IMR-90 (cell line): ENCODE results near the gene LRAT. TPM values are rescaled to one million over a fixed set of nuclear protein-coding genes. Genes with fewer than 3 reads are reported as not detected.

Experiments
- ATAC-seq: fragments of 200-7000 bp; cut with Tn5 transposase; 2 replicates; pipeline ENCODE4 v1.9.1; 2020; ENCODE audit warnings: low read depth, mild to moderate bottlenecking, moderate library complexity
- BruUV-seq: library from RNA; stranded (reverse); fragments of 400-500 nt; replicated peaks from 2 replicates; lab custom pipeline; 2021; lab: Mats Ljungman, UMichigan
- CTCF ChIA-PET: fragments of 300-600 bp; formaldehyde crosslinking; extraction: SDS; loops from one replicate; lab custom pipeline; 2021; ENCODE audit warnings: antibody characterized with exemption; lab: Yijun Ruan, JAX
- POLR2A ChIA-PET: fragments of 300-600 bp; sonication (Branson Sonifier 250); formaldehyde crosslinking; loops from one replicate; lab custom pipeline; 2022; ENCODE audit warnings: antibody characterized with exemption; ENCODE audit not compliant: unreplicated experiment; lab: Charles Lee
- DNase-seq: peaks from one replicate; pipeline ENCODE4 v3.0.0; 2013
- H2AFZ ChIP-seq: replicated peaks from 2 replicates; pipeline ENCODE3; 2013; ENCODE audit warnings: low read length, mild to moderate bottlenecking; ENCODE audit not compliant: poor library complexity
- H2AK5ac ChIP-seq: 2 replicates; pipeline ENCODE4 v1.6.1; 2013; ENCODE audit warnings: low read depth, low read length, inconsistent platforms
- H2AK9ac ChIP-seq: replicated peaks from 2 replicates; pipeline ENCODE3; 2013; ENCODE audit warnings: mild to moderate bottlenecking, low read depth, low read length, moderate library complexity; ENCODE audit not compliant: poor library complexity
- H2BK120ac ChIP-seq: 2 replicates; pipeline ENCODE4 v1.6.1; 2013; ENCODE audit warnings: low read depth, low read length, inconsistent platforms
- H2BK15ac ChIP-seq: 3 replicates; pipeline ENCODE4 v1.6.1; 2013; ENCODE audit warnings: low read depth, low read length, inconsistent platforms
- H2BK20ac ChIP-seq: 2 replicates; pipeline ENCODE4 v1.6.1; 2013; ENCODE audit warnings: low read depth, mild to moderate bottlenecking, inconsistent platforms, low read length, moderate library complexity
- H2BK5ac ChIP-seq: 2 replicates; pipeline ENCODE4 v1.6.1; 2013; ENCODE audit warnings: mild to moderate bottlenecking, low read depth, low read length, inconsistent platforms; ENCODE audit not compliant: poor library complexity, severe bottlenecking
- H3K14ac ChIP-seq: replicated peaks from 2 replicates; pipeline ENCODE4 v1.6.1; 2013; ENCODE audit warnings: low read depth, low read length, inconsistent platforms
- H3K18ac ChIP-seq: 2 replicates; pipeline ENCODE4 v1.6.1; 2013; ENCODE audit warnings: low read depth, low read length, control low read depth
- H3K23ac ChIP-seq: 2 replicates; pipeline ENCODE4 v1.6.1; 2013; ENCODE audit warnings: low read depth, low read length, inconsistent platforms
- H3K27ac ChIP-seq: 2 replicates; pipeline ENCODE4 v1.5.1; 2013; ENCODE audit warnings: mild to moderate bottlenecking, control low read depth, low read length; ENCODE audit not compliant: insufficient read depth
- H3K27me3 ChIP-seq: 2 replicates; pipeline ENCODE4 v1.6.1; 2013; ENCODE audit warnings: low read length; ENCODE audit not compliant: control insufficient read depth, insufficient read depth
- H3K36me3 ChIP-seq: 2 replicates; pipeline ENCODE4 v1.6.1; 2013; ENCODE audit warnings: low read length, mixed read lengths; ENCODE audit not compliant: control insufficient read depth, insufficient read depth
- H3K4ac ChIP-seq: 2 replicates; pipeline ENCODE4 v1.6.1; 2013; ENCODE audit warnings: low read depth, low read length, inconsistent platforms
- H3K4me1 ChIP-seq: 2 replicates; pipeline ENCODE4 v1.6.1; 2013; ENCODE audit warnings: low read length, mixed read lengths; ENCODE audit not compliant: control insufficient read depth, insufficient read depth
- H3K4me2 ChIP-seq: 2 replicates; pipeline ENCODE4 v1.6.1; 2013; ENCODE audit warnings: low read depth, mild to moderate bottlenecking, control low read depth, low read length, moderate library complexity
- H3K4me3 ChIP-seq: 2 replicates; pipeline ENCODE4 v1.5.1; 2013; ENCODE audit warnings: low read depth, mild to moderate bottlenecking, control low read depth, low read length, moderate library complexity; ENCODE audit not compliant: insufficient read depth
- H3K56ac ChIP-seq: 2 replicates; pipeline ENCODE4 v1.6.1; 2013; ENCODE audit warnings: low read length, inconsistent platforms; ENCODE audit not compliant: insufficient read depth; ENCODE audit errors: extremely low read depth
- H3K79me1 ChIP-seq, 2 experiments: 2 replicates each; pipeline ENCODE4 v1.6.1; 2013; ENCODE audit warnings: low read length in 2 of 2, inconsistent platforms in 1 of 2, low read depth in 1 of 2
- H3K9ac ChIP-seq: 2 replicates; pipeline ENCODE4 v1.6.1; 2013; ENCODE audit warnings: low read depth, low read length, control low read depth
- H3K9me1 ChIP-seq: 2 replicates; pipeline ENCODE4 v1.6.1; 2013; ENCODE audit warnings: low read length, inconsistent platforms; ENCODE audit not compliant: insufficient read depth
- H3K9me3 ChIP-seq: 2 replicates; pipeline ENCODE4 v1.6.1; 2013; ENCODE audit warnings: low read length; ENCODE audit not compliant: control insufficient read depth, insufficient read depth
- H4K20me1 ChIP-seq: 2 replicates; pipeline ENCODE4 v1.6.1; 2013; ENCODE audit warnings: low read length, inconsistent platforms; ENCODE audit not compliant: insufficient read depth
- H4K5ac ChIP-seq: 2 replicates; pipeline ENCODE4 v1.6.1; 2013; ENCODE audit warnings: mild to moderate bottlenecking, low read depth, low read length, control low read depth
- H4K8ac ChIP-seq, 2 experiments: 2 replicates each; pipeline ENCODE4 v1.6.1; 2013; ENCODE audit warnings: low read depth in 2 of 2, low read length in 2 of 2, control low read depth in 1 of 2, inconsistent platforms in 1 of 2
- H4K91ac ChIP-seq: 2 replicates; pipeline ENCODE4 v1.6.1; 2013; ENCODE audit warnings: low read depth, low read length, inconsistent platforms; ENCODE audit not compliant: insufficient read depth
- BHLHE40 ChIP-seq: fragments of 150-350 bp; IDR thresholded peaks from 2 replicates; pipeline ENCODE4 v1.6.1; 2016; ENCODE audit warnings: mild to moderate bottlenecking, low read depth, low read length
- CEBPB ChIP-seq: IDR thresholded peaks from 2 replicates; pipeline ENCODE4 v1.6.1; 2012; ENCODE audit warnings: low read depth, low read length, improper control_type of control experiment
- CHD1 ChIP-seq: IDR thresholded peaks from 2 replicates; pipeline ENCODE4 v1.6.1; 2012; ENCODE audit warnings: low read depth, low read length, improper control_type of control experiment
- ELK1 ChIP-seq: fragments of 150-350 bp; IDR thresholded peaks from 2 replicates; pipeline ENCODE4 v1.6.1; 2016; ENCODE audit warnings: low read depth, mild to moderate bottlenecking, low read length, moderate library complexity, borderline replicate concordance
- FOS ChIP-seq: fragments of 150-350 bp; IDR thresholded peaks from 2 replicates; pipeline ENCODE4 v1.6.1; 2016; ENCODE audit warnings: low read depth, low read length
- MAFK ChIP-seq: IDR thresholded peaks from 2 replicates; pipeline ENCODE4 v1.6.1; 2012; ENCODE audit warnings: low read depth, low read length, improper control_type of control experiment
- MAZ ChIP-seq: IDR thresholded peaks from 2 replicates; pipeline ENCODE4 v1.6.1; 2012; ENCODE audit warnings: low read depth, mild to moderate bottlenecking, low read length, improper control_type of control experiment, moderate library complexity, borderline replicate concordance
- MXI1 ChIP-seq: IDR thresholded peaks from 2 replicates; pipeline ENCODE4 v1.6.1; 2012; ENCODE audit warnings: low read depth, mild to moderate bottlenecking, low read length, moderate library complexity, borderline replicate concordance
- NFE2L2 ChIP-seq: fragments of 150-350 bp; IDR thresholded peaks from 2 replicates; pipeline ENCODE4 v1.6.1; 2016; ENCODE audit warnings: low read depth, mild to moderate bottlenecking, low read length
- POLR2A ChIP-seq: IDR thresholded peaks from 2 replicates; pipeline ENCODE4 v1.6.1; 2012; ENCODE audit warnings: mild to moderate bottlenecking, low read depth, low read length
- RAD21 ChIP-seq: IDR thresholded peaks from 2 replicates; pipeline ENCODE4 v1.6.1; 2012; ENCODE audit warnings: low read length, improper control_type of control experiment
- RCOR1 ChIP-seq: IDR thresholded peaks from 2 replicates; pipeline ENCODE4 v1.6.1; 2012; ENCODE audit warnings: mild to moderate bottlenecking, low read length, improper control_type of control experiment; ENCODE audit not compliant: insufficient replicate concordance
- RFX5 ChIP-seq: IDR thresholded peaks from 2 replicates; pipeline ENCODE4 v1.8.0; 2012; ENCODE audit warnings: low read depth, mild to moderate bottlenecking, low read length, moderate library complexity
- SMC3 ChIP-seq: fragments of 150-350 bp; IDR thresholded peaks from 2 replicates; pipeline ENCODE4 v1.6.1; 2016; ENCODE audit warnings: low read depth, mild to moderate bottlenecking, antibody characterized with exemption, low read length, moderate library complexity
- WGBS, 2 experiments: methylation state at CpG; one replicate each; pipeline versions ENCODE4 v1.1.5 to v1.1.7; 2013; ENCODE audit warnings: missing lambda C conversion rate in 2 of 2; ENCODE audit not compliant: insufficient read length in 1 of 2; ENCODE audit errors: extremely low coverage in 2 of 2; 5-methylcytosine and 5-hydroxymethylcytosine counted together
- dilution Hi-C: fragments of 300-500 bp; cut with HindIII; formaldehyde crosslinking; loops from one replicate; pipeline ENCODE4 v1.14.3; 2018; ENCODE audit warnings: low sequenced_read_pairs; ENCODE audit not compliant: unreplicated experiment
- in situ Hi-C: fragments of 300-500 bp; cut with MboI; formaldehyde crosslinking; loops from 3 replicates; pipeline ENCODE4 v1.14.3; 2019; ENCODE audit warnings: low sequenced_read_pairs, inconsistent platforms, mixed read lengths
- intact Hi-C: fragments of 100-400 bp; cut with micrococcal nuclease; formaldehyde crosslinking; loops from 2 replicates; pipeline ENCODE4 v1.10.0; 2022
- polyA plus RNA-seq, 3 experiments: library from polyadenylated mRNA; depleted of rRNA; stranded (reverse); fragments of >200 nt; gene quantifications; 2 replicates each; pipeline ENCODE4 v1.2.3, GENCODE V29; 2012; ENCODE audit warnings: low replicate concordance in 1 of 3
- total RNA-seq: library from RNA; depleted of rRNA; stranded (reverse); fragments of >200 nt; gene quantifications from 2 replicates; pipeline ENCODE4 v1.2.3, GENCODE V29; 2012
- TF ChIP-seq, protein P1 (sequence below): conservative IDR thresholded peaks from 2 replicates; pipeline ENCODE4 v1.5.1; 2012; ENCODE audit warnings: mild to moderate bottlenecking, low read depth, low read length, improper control_type of control experiment
- TF ChIP-seq, protein P2 (sequence below): fragments of 150-350 bp; IDR thresholded peaks from 2 replicates; pipeline ENCODE4 v1.6.1; 2017; ENCODE audit warnings: mild to moderate bottlenecking, antibody characterized with exemption, low read length, low read depth

Gene LRAT
- total and polyA plus RNA-seq, 2 of the 4 experiments (the other 2 are of a cell fraction), result under 0.01 to 0.03 TPM

- no peaks in the 10 kb centered on the region for H3K9me1 ChIP-seq
- peaks cover 9% of the 10 kb centered on the region for H3K27me3 ChIP-seq
- no peak overlapping the region for H3K4ac ChIP-seq
- H3K14ac ChIP-seq, result no peak overlapping the region
- H3K56ac ChIP-seq, result no peak overlapping the region
- H3K79me1 ChIP-seq, result no peaks in the 10 kb centered on the region
- no TSS peak for BruUV-seq
- H2AK9ac ChIP-seq, result no peak overlapping the region
- no peak overlapping the region for H4K91ac ChIP-seq
- dilution Hi-C loops (no loop called here), intact Hi-C loops (no loop called here), in situ Hi-C loops (no loop called here)
- H3K27ac ChIP-seq, result no peak overlapping the region
- no peak overlapping the region for H3K9ac ChIP-seq
- TF ChIP-seq SMC3 (no peak), RCOR1 (no peak), NFE2L2 (no peak), ELK1 (no peak), RAD21 (no peak), CHD1 (no peak), FOS (no peak), MAFK (no peak), CEBPB (no peak), RFX5 (no peak), POLR2A (no peak), MXI1 (no peak), MAZ (no peak), BHLHE40 (no peak)
- TF ChIP-seq, protein P1, sequence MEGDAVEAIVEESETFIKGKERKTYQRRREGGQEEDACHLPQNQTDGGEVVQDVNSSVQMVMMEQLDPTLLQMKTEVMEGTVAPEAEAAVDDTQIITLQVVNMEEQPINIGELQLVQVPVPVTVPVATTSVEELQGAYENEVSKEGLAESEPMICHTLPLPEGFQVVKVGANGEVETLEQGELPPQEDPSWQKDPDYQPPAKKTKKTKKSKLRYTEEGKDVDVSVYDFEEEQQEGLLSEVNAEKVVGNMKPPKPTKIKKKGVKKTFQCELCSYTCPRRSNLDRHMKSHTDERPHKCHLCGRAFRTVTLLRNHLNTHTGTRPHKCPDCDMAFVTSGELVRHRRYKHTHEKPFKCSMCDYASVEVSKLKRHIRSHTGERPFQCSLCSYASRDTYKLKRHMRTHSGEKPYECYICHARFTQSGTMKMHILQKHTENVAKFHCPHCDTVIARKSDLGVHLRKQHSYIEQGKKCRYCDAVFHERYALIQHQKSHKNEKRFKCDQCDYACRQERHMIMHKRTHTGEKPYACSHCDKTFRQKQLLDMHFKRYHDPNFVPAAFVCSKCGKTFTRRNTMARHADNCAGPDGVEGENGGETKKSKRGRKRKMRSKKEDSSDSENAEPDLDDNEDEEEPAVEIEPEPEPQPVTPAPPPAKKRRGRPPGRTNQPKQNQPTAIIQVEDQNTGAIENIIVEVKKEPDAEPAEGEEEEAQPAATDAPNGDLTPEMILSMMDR, result no peak
- TF ChIP-seq, protein P2, sequence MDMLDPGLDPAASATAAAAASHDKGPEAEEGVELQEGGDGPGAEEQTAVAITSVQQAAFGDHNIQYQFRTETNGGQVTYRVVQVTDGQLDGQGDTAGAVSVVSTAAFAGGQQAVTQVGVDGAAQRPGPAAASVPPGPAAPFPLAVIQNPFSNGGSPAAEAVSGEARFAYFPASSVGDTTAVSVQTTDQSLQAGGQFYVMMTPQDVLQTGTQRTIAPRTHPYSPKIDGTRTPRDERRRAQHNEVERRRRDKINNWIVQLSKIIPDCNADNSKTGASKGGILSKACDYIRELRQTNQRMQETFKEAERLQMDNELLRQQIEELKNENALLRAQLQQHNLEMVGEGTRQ, result no peak
- WGBS, 2 experiments, result no CpG with 5 or more reads among the region's 1 CpG
- H3K4me1 ChIP-seq, result no peaks in the 10 kb centered on the region
- no peak overlapping the region for H2BK5ac ChIP-seq
- no peak overlapping the region for H3K18ac ChIP-seq
- H4K5ac ChIP-seq, result no peak overlapping the region
- H3K9me3 ChIP-seq, result no peaks in the 10 kb centered on the region
- H3K36me3 ChIP-seq, result no peaks in the 10 kb centered on the region
- H4K8ac ChIP-seq, result no peak overlapping the region
- no peak overlapping the region for H3K4me2 ChIP-seq
- H3K23ac ChIP-seq, result no peak overlapping the region
- no peak overlapping the region for H3K4me3 ChIP-seq
- ATAC-seq (no peak), DNase-seq (no peak)
- H4K20me1 ChIP-seq, result no peaks in the 10 kb centered on the region
- H2AFZ ChIP-seq, result no peak overlapping the region
- CTCF ChIA-PET, result no interaction called here
- H2BK120ac ChIP-seq, result no peak overlapping the region
- POLR2A ChIA-PET, result no interaction called here
- H2BK20ac ChIP-seq, result no peak overlapping the region
- no peak overlapping the region for H2AK5ac ChIP-seq
- H2BK15ac ChIP-seq, result no peak overlapping the region
Observed at GRCh38 chr4:154736770-154737169, 7.0 kb upstream of the LRAT start.
